ENCODE measurements around the gene SEC14L2. TPM values are rescaled to one million over a fixed set of nuclear protein-coding genes. Genes with fewer than 3 reads are reported as not detected.

Gene SEC14L2
- total and polyA plus RNA-seq, 2 experiments from 2014 or later = 2.5 to 4.2 TPM

GRCh38 chr22:30425327-30425615, 28.5 kb downstream of the SEC14L2 start (continued):
- no peak for TF ChIP-seq EZH2 (IDR thresholded peaks at IDR 0.05; ENCODE audit: low read depth, unreplicated experiment)
- no peak for TF ChIP-seq POLR2AphosphoS5 (IDR thresholded peaks at IDR 0.05; ENCODE audit: low read depth)

DNA sequence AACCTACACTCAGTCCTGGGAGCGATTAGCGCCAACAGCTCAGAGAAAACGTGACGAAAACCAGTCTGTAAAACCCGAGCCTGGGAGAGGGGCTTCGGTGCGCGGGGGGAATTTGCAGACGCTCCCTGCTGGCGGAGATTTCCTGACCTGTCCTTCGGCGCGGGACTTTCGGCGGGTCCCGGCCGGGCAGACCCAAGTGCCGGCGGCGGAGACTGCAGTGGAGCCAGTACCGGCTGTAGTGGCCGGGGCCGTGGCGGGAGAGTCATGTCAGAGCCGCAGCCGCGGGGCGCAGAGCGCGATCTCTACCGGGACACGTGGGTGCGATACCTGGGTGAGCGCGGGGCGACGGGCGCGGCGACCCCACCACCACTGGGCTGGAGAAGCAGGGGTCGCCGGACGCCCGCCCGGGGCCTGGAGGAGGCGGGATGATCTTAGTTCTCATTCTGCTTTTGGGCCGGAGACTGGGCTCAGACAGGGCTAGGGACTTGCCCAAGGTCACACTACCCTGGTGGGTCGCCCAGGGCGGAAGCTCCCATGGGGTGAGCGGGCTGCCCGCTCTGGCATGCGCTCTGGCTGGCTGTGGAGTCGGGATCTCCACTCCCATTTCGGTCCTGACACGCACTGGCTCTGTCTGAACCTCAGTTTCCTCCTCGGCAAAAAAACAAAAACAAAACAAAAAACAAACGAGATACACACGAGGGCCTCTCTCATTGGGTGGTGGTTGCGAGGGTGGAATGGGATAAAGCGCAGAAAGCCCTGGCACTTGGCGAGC, 29.0 kb downstream of the SEC14L2 start, which contains the start of gene MTFP1:
TSS of gene MTFP1 (plus strand) at position 153 of the 772 bp plus-strand sequence. CDS start at position 265, 112 bp downstream.
- H3K27me3 Mint-ChIP-seq (ENCODE audit: insufficient read depth, low read depth, poor library complexity) = peaks cover 24% of the 10 kb centered on the region
- Histone ChIP-seq H3F3A (replicated peaks; ENCODE audit: low read depth) (peaks cover 20% of the 10 kb centered on the region), H3K9me2 (ENCODE audit: insufficient read depth) (no peaks in the 10 kb centered on the region), H2AFZ (peak within 1 kb of the TSS; percentile 67), H3K36me3 (ENCODE audit: insufficient read depth) (no peaks in the 10 kb centered on the region; the same call in 1 of the 2 replicates), H3K27ac (ENCODE audit: low read depth) (peak within 1 kb of the TSS; percentile 69), H3K4me1 (ENCODE audit: insufficient read depth) (peaks cover 13% of the 10 kb centered on the region), H4K20me1 (replicated peaks; ENCODE audit: insufficient read depth) (no peaks in the 10 kb centered on the region), H3K79me2 (replicated peaks; ENCODE audit: insufficient read depth) (peaks cover 5% of the 10 kb centered on the region; the same call in 1 of the 2 replicates), H3K4me3 (peak within 1 kb of the TSS; percentile 70), H3K4me2 (peak within 1 kb of the TSS; percentile 85), H3K27me3 (ENCODE audit: insufficient read depth) (no peaks in the 10 kb centered on the region)
- DNase-seq (ENCODE audit: low spot score) (peak; percentile 95), ATAC-seq (peak; percentile 20)
- H3K4me3 Mint-ChIP-seq = peak within 1 kb of the TSS; percentile 92
- TF ChIP-seq EZH2phosphoT487 (IDR thresholded peaks at IDR 0.05; ENCODE audit: unreplicated experiment) (no peak), REST (IDR thresholded peaks at IDR 0.05; ENCODE audit: unreplicated experiment) (no peak), ZNF462 (CRISPR knock-in tag; IDR thresholded peaks at IDR 0.05) (no peak), CREB1 (CRISPR knock-in tag; IDR thresholded peaks at IDR 0.05; ENCODE audit: low read depth) (peak; percentile 51), JUNB (IDR thresholded peaks at IDR 0.05; ENCODE audit: unreplicated experiment) (peak; percentile 96), POLR2AphosphoS5 (IDR thresholded peaks at IDR 0.05; ENCODE audit: low read depth) (peak; percentile 59; the same call in 1 of the 2 replicates)
- peak within 1 kb of the TSS; percentile 97 for H3K27ac Mint-ChIP-seq
- H3K4me1 Mint-ChIP-seq = peaks cover 32% of the 10 kb centered on the region
- peaks cover 17% of the 10 kb centered on the region for H3K36me3 Mint-ChIP-seq (ENCODE audit: low read depth)
- no peaks in the 10 kb centered on the region for H3K9me3 Mint-ChIP-seq
